Activated CD4-positive, alpha-beta T cell treated with anti-CD3 and anti-CD28 coated beads, Interleukin-2, amount 50 U/mL, for 1 hour (primary cell): ENCODE data around the gene PTPN2.
"Not testable (repeated sequence)": the region's sequence is repeated elsewhere in the genome, so short reads cannot be mapped to it uniquely, and the experiment has no call there.

Experiments
- DNase-seq: peaks from one replicate; pipeline ENCODE4 v3.0.0-alpha.2; 2020

The PTPN2 gene

DNA sequence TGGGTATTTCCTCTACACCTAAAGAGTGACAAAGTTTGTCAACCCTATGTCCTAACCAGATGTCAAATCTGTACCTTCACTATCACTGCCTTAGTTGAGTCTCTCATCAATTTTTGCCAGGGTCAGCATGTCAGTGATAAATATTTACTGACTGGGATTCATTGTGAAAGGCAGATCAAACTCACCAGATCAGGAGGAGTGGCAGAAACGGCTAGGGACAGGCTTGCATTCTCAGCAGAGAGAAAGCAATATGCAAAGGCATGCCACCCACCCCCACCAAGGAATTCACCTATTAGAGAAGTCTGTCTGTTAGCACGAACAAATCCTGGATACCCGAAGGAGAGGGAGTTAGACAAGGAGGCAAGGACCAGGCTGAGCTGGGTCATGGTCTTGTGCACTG, 62.6 kb downstream of the PTPN2 start:
- no peak for DNase-seq

DNA sequence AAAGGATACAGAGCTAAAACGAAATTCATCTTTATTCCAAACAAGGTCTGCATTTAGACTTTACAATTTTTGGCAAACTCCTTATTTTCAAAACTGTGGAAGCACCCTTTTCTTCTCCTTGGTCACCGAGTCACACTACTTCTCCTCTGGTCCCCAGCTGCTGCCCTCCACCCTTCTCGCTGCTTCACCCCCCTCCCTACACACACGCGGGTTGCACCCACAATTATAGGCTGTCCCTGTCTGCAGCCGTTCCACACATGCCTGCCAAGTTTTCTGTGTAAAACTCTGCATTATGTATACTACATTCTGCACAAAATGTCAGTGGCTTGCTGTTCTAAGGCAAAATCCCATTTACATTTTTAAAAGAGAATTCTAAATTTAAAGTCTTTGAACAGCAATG, 63.5 kb downstream of the PTPN2 start:
- no peak for DNase-seq

DNA sequence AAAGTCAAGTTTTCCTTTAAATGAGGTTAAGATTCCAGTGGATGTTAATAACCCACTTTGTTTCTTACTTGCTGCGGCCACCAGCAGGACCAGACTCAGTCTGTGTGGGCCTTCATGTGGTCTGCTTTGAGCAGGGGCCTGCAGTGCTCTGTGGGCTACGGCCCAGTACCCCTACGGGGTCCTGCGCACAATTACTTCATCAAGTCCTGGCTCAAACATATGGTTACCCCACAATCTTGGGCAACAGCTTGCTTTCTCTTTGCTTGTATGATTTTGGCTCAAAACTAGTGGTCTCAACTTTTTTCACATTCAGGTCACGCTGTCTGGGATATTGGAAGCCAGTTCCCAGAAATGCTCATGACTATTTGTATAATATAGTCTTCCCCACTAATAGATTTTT, 64.2 kb downstream of the PTPN2 start:
- no peak for DNase-seq

DNA sequence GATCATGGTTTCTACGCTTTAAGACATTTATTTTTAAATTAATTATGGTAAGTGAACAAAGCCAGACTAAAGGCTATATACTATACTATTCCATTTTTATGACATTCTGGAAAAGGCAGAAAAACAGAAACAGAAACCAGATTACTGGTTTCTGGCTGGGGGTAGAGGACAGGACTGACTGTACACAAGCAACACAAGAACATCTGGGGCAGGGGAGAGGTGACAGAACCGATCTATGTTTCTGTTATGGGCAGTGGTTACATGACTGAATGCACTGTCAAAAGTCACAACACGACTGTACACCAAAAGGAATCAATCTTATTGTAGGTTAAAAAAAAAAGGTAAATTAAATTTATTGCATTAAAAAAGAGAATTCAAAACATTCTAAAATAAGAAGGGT, 64.7 kb downstream of the PTPN2 start:
- no peak for DNase-seq

DNA sequence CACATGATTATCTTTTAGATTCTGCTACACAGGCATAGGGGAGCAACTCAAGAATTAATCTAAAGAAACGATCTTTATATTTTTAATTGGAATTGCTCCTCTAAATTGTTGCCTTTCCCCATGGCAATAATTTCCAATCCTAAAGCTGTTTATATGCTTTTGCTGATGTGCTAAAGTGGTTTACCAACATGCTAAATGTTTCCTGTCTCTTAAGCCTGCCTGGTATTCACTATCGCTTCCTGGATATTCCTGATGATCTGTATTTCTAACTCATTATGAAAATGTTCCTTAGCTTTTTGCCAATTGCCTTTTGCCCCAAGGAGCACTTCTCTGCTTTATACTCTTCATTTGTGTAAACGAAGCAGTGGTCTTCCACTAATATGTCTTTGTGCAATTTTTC, 65.8 kb downstream of the PTPN2 start:
- no peak for DNase-seq

DNA sequence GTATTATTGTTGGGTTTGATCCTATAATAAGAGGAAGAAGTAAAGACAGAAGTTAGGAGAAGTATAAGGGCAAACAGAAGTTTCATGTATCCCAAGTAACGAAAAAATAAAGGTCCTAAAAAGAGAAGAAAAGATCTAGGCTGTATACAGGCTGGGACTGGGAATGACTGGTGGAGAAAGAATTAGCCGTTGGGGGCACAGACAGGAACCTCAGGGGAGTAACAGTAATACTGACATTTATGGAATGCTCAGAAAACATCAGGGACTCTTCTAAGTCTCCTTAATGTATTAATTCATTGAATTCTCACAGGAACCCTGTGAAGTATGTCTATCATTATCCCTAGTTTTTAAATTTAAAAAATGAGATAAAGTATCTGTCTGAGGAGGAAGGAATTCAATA, 67.6 kb downstream of the PTPN2 start:
- no peak for DNase-seq

DNA sequence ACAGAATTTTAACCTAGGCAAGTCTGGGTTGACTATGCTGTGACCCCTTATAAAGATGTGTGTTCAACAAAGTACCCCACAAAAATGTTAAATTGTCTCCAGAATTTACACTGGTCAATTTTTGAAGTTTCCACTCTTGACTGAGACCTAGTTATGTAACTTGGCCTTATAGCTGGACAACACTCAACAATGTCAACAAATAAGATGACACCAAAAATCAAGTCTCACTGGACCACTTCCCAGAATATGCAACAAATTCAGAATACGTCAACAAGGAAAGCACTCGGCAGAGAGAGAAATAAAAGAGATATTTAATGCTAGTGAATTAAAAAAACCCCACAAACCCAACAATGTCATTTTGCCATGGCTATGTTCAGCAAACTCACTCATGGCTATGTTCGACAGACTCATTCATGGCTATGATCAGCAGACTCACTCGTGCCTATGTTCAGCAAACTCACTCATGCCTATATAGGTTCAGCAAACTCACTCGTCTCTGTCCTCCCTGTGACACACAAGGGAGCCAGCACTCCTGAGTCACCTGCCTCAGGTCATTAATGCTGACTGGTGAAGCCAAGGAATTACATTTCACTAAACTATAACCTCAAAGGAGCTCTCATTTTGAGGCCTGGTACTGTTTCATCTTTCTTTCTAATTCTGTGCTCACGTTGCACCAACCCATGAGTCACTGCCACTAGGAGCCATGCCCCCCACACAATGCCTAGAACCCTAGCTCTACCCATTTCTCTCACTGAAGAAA, 72.7 kb downstream of the PTPN2 start:
- no peak for DNase-seq

DNA sequence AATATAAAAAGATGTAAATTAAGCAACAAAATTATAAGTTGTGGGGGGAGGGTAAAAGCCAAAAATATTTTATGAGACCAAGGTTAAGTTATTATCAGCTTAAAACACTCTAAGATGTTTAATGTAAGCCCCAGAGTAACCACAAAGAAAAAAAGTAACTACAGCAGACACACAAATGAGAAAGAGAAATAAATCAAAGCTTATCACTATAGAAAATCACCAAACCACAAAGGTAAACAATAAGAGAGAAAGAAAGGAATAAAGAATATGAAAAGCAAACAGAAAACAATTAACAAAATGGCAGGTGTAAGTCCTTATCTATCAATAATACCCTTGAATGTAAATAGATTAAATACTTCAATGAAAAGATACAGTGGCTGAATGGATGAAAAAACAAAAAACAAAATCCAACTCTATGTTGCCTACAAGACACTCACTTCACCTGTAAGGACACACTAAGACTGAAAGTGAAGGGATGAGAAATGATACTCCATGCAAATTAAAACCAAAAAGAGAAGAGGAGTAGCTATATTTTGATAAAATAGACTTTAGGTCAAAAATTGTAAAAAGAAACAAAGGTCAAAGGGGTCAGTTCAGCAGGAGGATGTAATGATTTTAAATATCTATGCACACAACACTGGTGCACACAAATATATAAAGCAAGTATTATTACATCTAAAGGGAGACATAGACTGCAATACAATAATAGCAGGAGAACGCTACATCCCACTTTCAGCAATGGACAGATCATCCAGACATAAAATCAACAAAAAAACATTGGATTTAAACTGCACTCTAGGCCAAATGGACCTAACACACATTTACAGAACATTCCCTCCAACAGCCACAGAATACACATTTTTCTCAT, 80.7 kb downstream of the PTPN2 start:
- no peak for DNase-seq

DNA sequence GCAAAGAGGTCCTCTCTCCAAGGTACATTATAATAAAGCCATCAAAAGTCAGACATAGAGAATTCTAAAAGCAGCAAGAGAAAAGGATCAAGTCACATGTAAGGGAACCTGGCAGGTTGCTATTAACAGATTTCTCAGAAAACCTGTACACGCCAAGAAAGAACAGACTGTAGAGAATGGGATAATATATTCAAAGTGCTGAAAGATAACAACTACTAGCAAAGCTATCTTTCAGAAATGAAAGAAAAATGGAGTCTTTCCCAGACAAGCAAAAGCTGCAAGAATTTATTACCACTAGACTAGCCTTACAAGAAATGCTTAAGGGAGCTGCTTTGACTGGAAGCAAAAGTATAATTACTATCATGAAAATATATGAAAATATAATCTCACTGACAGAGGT, 81.5 kb downstream of the PTPN2 start:
- no peak for DNase-seq

DNA sequence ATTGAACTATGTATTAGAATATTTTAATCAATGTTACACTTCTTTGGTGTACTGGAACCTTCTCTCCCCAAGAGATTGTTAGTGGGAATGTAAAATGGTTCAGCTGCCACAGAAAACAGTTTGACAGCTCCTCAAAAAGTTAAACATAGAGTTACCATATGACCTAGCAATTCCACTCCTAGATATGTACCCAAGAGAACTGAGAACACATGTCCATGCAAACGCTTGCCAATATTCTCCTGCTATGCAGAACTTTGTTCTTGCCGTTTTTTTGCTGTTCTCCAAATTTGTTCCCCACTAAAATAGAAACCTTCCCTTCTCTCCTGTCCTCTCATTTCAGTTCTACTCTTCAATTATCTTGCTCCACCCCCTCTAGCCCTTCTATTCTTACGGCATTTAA, 87.6 kb downstream of the PTPN2 start:
- no peak for DNase-seq

DNA sequence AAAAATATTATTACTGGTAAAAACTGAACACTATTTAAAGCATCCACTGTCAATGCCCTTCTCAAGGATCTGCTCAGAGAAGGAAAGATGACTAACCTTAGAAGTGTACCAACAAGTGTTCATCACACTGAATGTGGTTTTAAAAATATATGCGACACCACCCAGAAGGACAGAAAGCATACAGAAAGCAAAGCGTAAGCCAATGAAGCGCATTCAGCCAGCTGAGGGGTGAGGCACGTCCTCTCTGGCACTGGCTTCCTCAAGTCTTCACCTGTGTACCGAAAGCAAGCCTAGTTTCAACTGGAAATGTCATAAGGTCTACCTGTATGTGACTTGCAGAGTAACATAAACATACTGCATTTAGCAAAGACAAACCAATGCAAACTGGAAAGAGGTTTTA, 92.4 kb downstream of the PTPN2 start:
- no peak for DNase-seq

DNA sequence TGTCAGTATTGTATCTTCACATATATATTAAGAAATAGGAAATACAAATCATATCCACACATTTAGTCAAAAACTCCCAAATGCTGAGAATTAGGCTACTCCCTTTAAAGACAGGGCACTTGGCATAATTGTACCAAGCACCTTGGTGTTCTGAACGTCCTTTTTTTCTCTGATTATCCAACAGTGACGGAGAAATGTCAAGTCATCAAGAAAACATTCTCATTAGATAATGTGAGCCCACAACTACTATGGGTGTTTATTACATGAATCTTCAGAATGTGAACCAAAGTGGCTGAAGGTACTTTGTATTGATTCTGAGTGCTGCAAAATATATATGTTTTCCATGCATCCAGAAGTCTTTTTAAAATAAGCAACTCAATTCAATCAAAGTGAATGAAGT, 97.4 kb downstream of the PTPN2 start:
- DNase-seq, result no peak

DNA sequence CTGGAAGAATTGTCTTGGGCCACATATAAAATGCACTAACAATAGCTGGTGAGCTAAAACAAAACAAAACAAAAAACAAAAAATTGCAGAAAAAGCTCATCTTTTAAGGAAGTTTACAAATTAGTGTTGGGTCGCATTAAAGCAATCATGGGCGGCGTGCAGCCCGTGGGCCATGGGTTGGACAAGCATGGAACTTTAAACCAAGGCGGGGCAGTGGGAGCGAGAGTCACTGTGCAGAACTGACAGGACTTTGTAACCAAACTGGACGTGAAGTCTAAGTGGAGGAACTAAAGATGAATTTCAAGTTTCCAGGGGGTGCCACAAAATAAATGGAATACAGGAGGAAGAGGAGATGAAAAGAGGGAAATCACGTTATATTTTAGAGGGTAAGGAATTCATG, 100.5 kb downstream of the PTPN2 start:
- no peak for DNase-seq

DNA sequence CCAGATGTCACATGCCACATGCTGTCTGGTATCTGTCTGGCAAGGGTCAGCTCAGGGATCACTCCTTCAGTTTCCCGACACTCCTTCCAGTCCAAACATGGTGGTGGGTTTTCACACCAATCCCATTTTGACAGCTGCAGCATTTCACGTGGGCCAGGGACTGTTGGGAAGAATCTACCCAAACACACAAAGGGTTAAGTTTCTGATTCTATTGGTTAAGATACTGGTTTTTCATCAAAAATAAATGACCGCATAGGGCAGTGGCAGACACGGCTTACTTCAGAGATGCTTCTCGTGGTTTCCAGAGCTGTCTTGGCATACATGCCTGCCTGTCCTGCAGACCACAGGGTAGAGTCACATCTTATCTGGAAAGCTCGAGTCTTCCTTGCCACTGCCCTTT, 101.5 kb downstream of the PTPN2 start:
- DNase-seq, result no peak

DNA sequence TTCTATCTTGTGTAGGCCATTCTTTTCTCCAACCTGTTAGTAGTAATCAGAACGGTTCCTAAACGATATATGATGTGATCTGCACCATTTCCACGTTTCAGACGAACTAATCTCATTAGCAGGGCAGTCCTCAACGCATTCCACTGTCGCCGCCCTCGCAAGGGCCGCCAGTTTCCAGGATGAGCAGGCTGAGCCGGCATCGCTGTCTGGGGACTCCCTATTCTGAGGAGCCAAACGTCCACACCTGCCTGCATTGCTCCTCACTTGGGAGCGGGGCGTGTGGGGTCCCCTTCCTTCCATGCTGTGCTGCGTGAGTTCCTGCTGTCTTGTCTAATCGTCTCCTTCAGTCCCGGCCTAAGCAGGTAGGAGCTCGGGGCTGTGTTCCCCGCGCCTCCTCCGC, 104.6 kb downstream of the PTPN2 start:
- no peak for DNase-seq

DNA sequence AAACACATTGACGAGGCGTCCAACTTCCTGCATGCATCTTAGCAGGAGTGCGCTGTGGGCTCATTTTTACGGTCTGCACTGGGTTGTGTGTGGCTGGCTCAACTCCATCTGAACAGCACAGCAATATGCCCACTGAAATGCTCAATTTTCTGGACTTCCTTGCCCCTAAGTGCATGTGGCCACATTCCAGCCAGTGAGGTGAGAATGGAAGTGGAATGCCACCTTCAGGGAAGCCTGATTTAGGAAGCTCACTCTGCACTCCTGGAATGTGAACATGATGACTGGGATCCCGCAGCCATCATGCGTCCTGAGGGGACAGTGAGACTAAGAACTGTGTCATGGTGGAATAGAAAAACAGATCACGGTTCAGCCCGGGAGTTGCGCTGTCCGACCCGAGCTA, 105.0 kb downstream of the PTPN2 start:
- DNase-seq, result no peak

DNA sequence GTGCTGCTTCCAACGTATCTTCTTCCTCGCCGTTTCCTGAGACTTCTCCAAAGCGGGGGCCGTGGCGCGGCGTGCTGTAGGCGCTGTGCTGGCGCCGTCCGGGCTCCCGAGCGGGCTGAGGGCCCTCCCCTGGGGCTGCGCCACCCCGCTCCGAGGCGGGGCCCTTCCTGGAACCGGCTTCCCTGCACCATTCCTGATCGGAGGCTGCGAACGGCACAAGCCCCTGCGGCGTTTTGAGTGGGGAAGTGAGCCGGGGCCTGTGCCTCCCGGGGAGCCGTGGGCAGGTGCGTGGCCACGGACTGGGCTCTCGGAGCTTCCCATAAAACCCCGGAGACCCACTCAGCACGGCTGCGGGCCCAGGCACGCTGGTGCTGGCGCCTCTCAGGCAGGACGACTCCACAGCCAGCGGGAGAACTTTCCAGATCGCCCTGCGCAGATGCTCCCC, 106.5 kb downstream of the PTPN2 start:
- DNase-seq, result no peak

DNA sequence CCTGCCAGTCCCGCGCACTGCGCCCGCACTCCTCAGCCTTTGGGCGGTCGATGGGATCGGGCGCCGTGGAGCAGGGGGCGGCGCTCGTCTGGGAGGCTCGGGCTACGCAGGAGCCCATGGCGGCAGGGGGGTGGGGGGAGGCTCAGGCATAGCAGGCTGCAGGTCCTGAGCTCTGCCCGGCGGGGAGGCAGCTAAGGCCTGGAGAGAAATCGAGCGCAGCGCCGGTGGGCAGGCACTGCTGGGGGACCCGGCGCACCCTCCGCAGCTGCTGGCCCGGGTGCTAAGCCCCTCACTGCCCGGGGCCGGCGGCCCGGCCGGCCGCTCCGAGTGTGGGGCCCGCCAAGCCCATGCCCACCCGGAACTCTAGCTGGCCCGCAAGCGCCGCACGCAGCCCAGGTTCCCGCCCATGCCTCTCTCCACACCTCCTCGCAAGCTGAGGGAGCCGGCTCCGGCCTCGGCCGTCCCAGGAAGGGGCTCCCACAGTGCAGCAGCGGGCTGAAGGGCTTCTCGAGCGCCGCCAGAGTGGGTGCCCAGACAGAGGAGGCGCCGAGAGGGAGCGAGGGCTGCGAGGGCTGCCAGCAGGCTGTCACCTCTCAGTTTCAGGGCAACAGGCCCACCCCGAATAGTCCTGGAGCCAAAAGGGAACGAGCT, 107.1 kb downstream of the PTPN2 start:
- DNase-seq, result no peak

DNA sequence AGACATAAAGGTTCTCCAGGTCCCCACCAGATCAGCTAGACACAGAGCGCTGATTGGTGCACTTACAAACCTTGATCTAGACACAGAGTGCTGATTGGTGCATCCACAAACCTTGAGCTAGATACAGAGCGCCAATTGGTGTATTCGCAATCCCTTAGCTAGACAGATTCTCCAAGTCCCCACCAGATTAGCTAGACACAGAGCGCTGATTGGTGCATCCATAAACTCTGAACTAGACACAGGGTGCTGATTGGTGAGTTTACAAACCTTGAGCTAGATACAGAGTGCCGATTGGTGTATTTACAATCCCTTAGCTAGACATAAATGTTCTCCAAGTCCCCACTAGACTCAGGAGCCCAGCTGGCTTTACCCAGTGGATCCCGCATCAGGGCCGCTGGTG, 107.6 kb downstream of the PTPN2 start:
- DNase-seq, result not testable (repeated sequence)

DNA sequence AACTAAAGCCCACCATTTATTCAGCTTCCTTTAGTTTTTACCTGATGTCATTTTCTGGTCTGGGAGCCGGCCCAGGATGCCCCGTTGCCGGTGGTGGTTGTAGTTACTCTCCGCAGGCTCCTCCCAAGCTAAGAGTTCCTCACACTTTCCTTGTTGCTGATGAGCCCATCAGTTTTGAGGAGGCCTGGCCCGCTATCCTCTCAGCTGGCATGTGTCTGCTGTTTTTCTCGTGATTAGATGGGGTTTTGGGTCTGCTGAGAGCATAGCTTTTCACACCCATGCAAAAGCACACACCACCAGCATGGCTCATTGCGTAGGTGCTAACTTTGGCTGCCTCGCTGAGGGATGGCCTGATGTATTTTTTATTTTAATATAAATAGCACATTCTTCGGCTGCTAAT, 109.1 kb downstream of the PTPN2 start:
- DNase-seq, result no peak

DNA sequence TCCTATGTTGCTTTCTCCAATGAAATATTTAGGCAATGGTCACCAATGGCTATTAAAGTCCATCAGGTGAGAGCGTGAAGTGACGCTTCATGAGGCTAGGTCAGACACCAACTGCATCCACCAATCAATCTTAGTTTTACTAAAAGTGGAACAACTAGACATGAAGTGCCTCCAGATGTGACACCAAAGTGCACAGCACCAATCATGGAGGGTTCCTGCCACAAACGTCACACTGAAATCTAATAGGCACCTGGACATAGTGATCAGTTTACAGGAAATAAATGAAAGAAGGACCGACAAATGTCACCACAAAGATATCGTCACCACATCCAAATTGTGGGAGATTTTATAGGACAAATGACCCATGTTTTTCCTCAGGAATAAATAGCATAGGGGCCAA, 110.7 kb downstream of the PTPN2 start:
- no peak for DNase-seq

DNA sequence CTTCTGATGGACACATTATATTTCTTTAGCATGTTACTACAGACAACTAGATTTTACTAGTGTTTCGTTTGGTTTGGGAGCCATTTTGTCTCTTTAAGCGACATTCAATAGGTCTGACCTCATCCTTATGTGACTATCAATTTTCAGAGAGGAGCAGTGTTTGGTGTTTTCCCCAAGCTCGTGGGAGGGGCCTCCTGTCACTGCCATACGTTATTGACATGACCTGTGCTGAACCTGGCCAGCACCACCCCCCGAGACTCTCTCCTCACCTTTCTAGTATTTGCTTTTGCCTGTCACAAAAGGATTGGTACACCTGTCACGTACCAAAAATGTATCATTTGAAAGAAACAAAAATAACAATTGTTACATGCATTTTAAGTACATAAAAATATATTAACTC, 111.9 kb downstream of the PTPN2 start:
- no peak for DNase-seq

DNA sequence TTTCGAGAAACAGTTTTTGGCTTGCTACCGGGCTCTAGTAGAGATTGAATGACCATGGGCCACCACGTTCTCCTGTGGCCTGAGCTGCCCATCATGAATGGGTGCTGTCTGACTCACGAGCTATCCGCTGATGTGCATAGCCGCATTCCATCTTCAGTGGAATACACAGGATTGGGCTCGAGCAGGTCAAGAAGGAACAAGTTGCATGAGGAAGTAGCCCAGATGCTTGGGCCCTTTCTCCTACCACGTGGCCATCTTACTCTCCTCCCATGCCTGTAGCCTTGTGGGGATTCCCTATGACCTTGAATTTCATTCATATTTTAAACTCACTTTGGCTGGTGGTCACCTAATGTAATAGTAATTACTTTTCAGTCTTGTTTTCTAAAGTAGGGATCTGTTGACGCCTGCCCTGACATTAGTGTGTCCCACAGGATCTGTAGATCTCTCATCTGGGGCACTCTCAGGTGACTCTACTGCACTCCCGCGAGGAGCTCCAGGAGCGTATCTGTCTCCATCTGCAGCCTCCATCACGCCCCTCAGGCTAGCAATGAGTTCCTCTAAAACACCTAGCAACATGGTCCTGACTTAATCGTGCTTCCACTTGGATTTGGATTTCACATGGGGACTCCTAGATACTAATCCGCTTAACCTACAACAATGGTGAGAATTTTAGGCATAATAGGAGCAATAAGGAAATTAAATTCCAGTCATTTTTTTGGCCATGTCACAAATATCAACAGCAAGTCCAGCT, 113.4 kb downstream of the PTPN2 start:
- DNase-seq, result no peak
